ENCODE results near the gene CNGA2. TPM values are rescaled to one million over a fixed set of nuclear protein-coding genes. Genes with fewer than 3 reads are reported as not detected.

CNGA2 gene
- total and polyA plus RNA-seq, 2 experiments from 2014 or later = not detected

- Histone ChIP-seq H3K27me3 (no peaks in the 10 kb centered on the region), H3K4me2 (no peak overlapping the region), H2AFZ (no peak overlapping the region), H4K20me1 (ENCODE audit: insufficient read depth, poor library complexity, severe bottlenecking) (no peaks in the 10 kb centered on the region), H3K4me3 (no peak overlapping the region), H3K36me3 (replicated peaks; ENCODE audit: insufficient read depth, low read depth) (no peaks in the 10 kb centered on the region), H3K27ac (no peak overlapping the region), H3K4me1 (ENCODE audit: insufficient read depth) (no peaks in the 10 kb centered on the region), H3K9me3 (ENCODE audit: low read depth) (no peaks in the 10 kb centered on the region), H3K9me2 (replicated peaks; ENCODE audit: insufficient read depth) (no peaks in the 10 kb centered on the region), H3K79me2 (no peaks in the 10 kb centered on the region)
- TF ChIP-seq EZH2 (IDR thresholded peaks at IDR 0.05; ENCODE audit: borderline replicate concordance) (no peak), EZH2phosphoT487 (IDR thresholded peaks at IDR 0.05; ENCODE audit: low read depth, severe bottlenecking, unreplicated experiment) (no peak), CTCF (IDR thresholded peaks at IDR 0.05; ENCODE audit: poor library complexity) (no peak)
- no peak for DNase-seq (ENCODE audit: low spot score)
- 76% methylated on average over 8 of the region's 9 CpGs for WGBS (ENCODE audit: low lambda C conversion rate, missing lambda C conversion rate)
Measured at GRCh38 chrX:151702026-151702714, 32.4 kb upstream of the CNGA2 start.

- Histone ChIP-seq H3K36me3 (replicated peaks; ENCODE audit: insufficient read depth, low read depth) (no peaks in the 10 kb centered on the region), H3K4me2 (no peak overlapping the region), H3K9me2 (replicated peaks; ENCODE audit: insufficient read depth) (no peaks in the 10 kb centered on the region), H3K27me3 (no peaks in the 10 kb centered on the region), H3K79me2 (no peaks in the 10 kb centered on the region), H3K27ac (no peak overlapping the region), H3K4me1 (ENCODE audit: insufficient read depth) (no peaks in the 10 kb centered on the region), H2AFZ (no peak overlapping the region), H3K4me3 (no peak overlapping the region), H3K9me3 (ENCODE audit: low read depth) (no peaks in the 10 kb centered on the region), H4K20me1 (ENCODE audit: insufficient read depth, poor library complexity, severe bottlenecking) (no peaks in the 10 kb centered on the region)
- DNase-seq (ENCODE audit: low spot score) = no peak
- TF ChIP-seq CTCF (IDR thresholded peaks at IDR 0.05; ENCODE audit: poor library complexity) (no peak), EZH2phosphoT487 (IDR thresholded peaks at IDR 0.05; ENCODE audit: low read depth, severe bottlenecking, unreplicated experiment) (no peak), EZH2 (IDR thresholded peaks at IDR 0.05; ENCODE audit: borderline replicate concordance) (no peak)
- 50% methylated on average over 7 of the region's 7 CpGs for WGBS (ENCODE audit: low lambda C conversion rate, missing lambda C conversion rate)
Measured at GRCh38 chrX:151702741-151703340, 31.7 kb upstream of the CNGA2 start.

- H2AFZ ChIP-seq = no peak overlapping the region
- H3K9me3 ChIP-seq (ENCODE audit: low read depth) = no peaks in the 10 kb centered on the region
- H3K79me2 ChIP-seq = no peaks in the 10 kb centered on the region
- H3K27me3 ChIP-seq = no peaks in the 10 kb centered on the region
- no peaks in the 10 kb centered on the region for H4K20me1 ChIP-seq (ENCODE audit: insufficient read depth, poor library complexity, severe bottlenecking)
- 70% methylated on average over 7 of the region's 7 CpGs for WGBS (ENCODE audit: low lambda C conversion rate, missing lambda C conversion rate)
- DNase-seq (ENCODE audit: low spot score) = no peak
- no peak overlapping the region for H3K4me2 ChIP-seq
- no peaks in the 10 kb centered on the region for H3K36me3 ChIP-seq (replicated peaks; ENCODE audit: insufficient read depth, low read depth)
- TF ChIP-seq CTCF (IDR thresholded peaks at IDR 0.05; ENCODE audit: poor library complexity) (no peak), EZH2 (IDR thresholded peaks at IDR 0.05; ENCODE audit: borderline replicate concordance) (no peak), EZH2phosphoT487 (IDR thresholded peaks at IDR 0.05; ENCODE audit: low read depth, severe bottlenecking, unreplicated experiment) (no peak)
- no peaks in the 10 kb centered on the region for H3K9me2 ChIP-seq (replicated peaks; ENCODE audit: insufficient read depth)
- H3K4me3 ChIP-seq = no peak overlapping the region
- no peaks in the 10 kb centered on the region for H3K4me1 ChIP-seq (ENCODE audit: insufficient read depth)
- no peak overlapping the region for H3K27ac ChIP-seq
Measured at GRCh38 chrX:151703487-151703886, 31.1 kb upstream of the CNGA2 start.
